Measurements from ENCODE around the gene LIG1.

GRCh38 chr19:48152551-48152950 is 17.6 kb downstream of the LIG1 start:
- TF ChIP-seq, protein P1, sequence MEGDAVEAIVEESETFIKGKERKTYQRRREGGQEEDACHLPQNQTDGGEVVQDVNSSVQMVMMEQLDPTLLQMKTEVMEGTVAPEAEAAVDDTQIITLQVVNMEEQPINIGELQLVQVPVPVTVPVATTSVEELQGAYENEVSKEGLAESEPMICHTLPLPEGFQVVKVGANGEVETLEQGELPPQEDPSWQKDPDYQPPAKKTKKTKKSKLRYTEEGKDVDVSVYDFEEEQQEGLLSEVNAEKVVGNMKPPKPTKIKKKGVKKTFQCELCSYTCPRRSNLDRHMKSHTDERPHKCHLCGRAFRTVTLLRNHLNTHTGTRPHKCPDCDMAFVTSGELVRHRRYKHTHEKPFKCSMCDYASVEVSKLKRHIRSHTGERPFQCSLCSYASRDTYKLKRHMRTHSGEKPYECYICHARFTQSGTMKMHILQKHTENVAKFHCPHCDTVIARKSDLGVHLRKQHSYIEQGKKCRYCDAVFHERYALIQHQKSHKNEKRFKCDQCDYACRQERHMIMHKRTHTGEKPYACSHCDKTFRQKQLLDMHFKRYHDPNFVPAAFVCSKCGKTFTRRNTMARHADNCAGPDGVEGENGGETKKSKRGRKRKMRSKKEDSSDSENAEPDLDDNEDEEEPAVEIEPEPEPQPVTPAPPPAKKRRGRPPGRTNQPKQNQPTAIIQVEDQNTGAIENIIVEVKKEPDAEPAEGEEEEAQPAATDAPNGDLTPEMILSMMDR (IDR thresholded peaks at IDR 0.05; ENCODE audit: extremely low read depth in 1 of 2, insufficient read depth in 1 of 2, low read depth in 1 of 2, low read length in 2 of 2) = peak; percentile 65 to 67
- TF ChIP-seq FOS (IDR thresholded peaks at IDR 0.05; ENCODE audit: borderline replicate concordance, insufficient read depth, low read length) (no peak), EZH2 (IDR thresholded peaks at IDR 0.05; ENCODE audit: borderline replicate concordance, low read depth, low read length, severe bottlenecking) (no peak), POLR2AphosphoS5 (IDR thresholded peaks at IDR 0.05; ENCODE audit: insufficient read depth, low read depth, low read length) (peak; percentile 34), POLR2A (IDR thresholded peaks at IDR 0.05; ENCODE audit: low read depth, low read length) (peak; percentile 32)

All from endothelial cell of umbilical vein (primary cell).